ENCODE results near the gene ZCCHC24. TPM values are rescaled to one million over a fixed set of nuclear protein-coding genes. Genes with fewer than 3 reads are reported as not detected.

Gene ZCCHC24
- total RNA-seq, 1 donor from 2014 or later, result 3.3 TPM

- no peak for ATAC-seq
Measured at GRCh38 chr10:79430936-79431335, 14.5 kb downstream of the ZCCHC24 start.

GRCh38 chr10:79430325-79430905 lies 15.0 kb downstream of the ZCCHC24 start:
- ATAC-seq, result peak; percentile 15

GRCh38 chr10:79429751-79430150 lies 15.7 kb downstream of the ZCCHC24 start:
- ATAC-seq, result no peak

GRCh38 chr10:79427965-79428364 lies 17.5 kb downstream of the ZCCHC24 start:
- no peak for ATAC-seq

- peak; percentile 13 for ATAC-seq
Measured at GRCh38 chr10:79425074-79425532, 20.3 kb downstream of the ZCCHC24 start.

GRCh38 chr10:79424221-79425073 lies 21.0 kb downstream of the ZCCHC24 start:
- ATAC-seq, result peak; percentile 22

GRCh38 chr10:79422178-79422892 lies 23.1 kb downstream of the ZCCHC24 start:
- peak; percentile 30 for ATAC-seq

GRCh38 chr10:79420974-79421688 lies 24.3 kb downstream of the ZCCHC24 start:
- no peak for ATAC-seq

GRCh38 chr10:79418886-79419595 lies 26.4 kb downstream of the ZCCHC24 start:
- ATAC-seq, result no peak

- ATAC-seq, result no peak
Measured at GRCh38 chr10:79418274-79418673, 27.1 kb downstream of the ZCCHC24 start.

GRCh38 chr10:79417731-79418130 lies 27.7 kb downstream of the ZCCHC24 start:
- ATAC-seq, result no peak

GRCh38 chr10:79417266-79417665 lies 28.2 kb downstream of the ZCCHC24 start:
- no peak for ATAC-seq

- ATAC-seq, result no peak
Measured at GRCh38 chr10:79416578-79417255, 28.7 kb downstream of the ZCCHC24 start.

- no peak for ATAC-seq
Measured at GRCh38 chr10:79415736-79416577, 29.5 kb downstream of the ZCCHC24 start.

- ATAC-seq, result no peak
Measured at GRCh38 chr10:79414714-79415113, 30.7 kb downstream of the ZCCHC24 start.

- no peak for ATAC-seq
Measured at GRCh38 chr10:79413196-79413595, 32.2 kb downstream of the ZCCHC24 start.

GRCh38 chr10:79412516-79412915 lies 32.9 kb downstream of the ZCCHC24 start:
- ATAC-seq, result no peak

- no peak for ATAC-seq
Measured at GRCh38 chr10:79411546-79412495, 33.6 kb downstream of the ZCCHC24 start.

Data from esophagus mucosa (tissue), 1 donor.